HEK293 (cell line): Measurements from ENCODE around the gene ATP5ME.

Experiments
- CTCF ChIA-PET: fragments of 350-600 bp; formaldehyde crosslinking; extraction: SDS; loops from one replicate; lab custom pipeline; 2021; ENCODE audit warnings: antibody characterized with exemption; lab: Yijun Ruan, JAX
- POLR2A ChIA-PET: fragments of 300-600 bp; formaldehyde crosslinking; extraction: SDS; loops from one replicate; lab custom pipeline; 2020; ENCODE audit warnings: antibody characterized with exemption, inconsistent platforms; lab: Yijun Ruan, JAX
- H3K27ac ChIP-seq: fragments of 200-500 bp; sonication (Bioruptor generic); 2 replicates; pipeline ENCODE4 v1.5.1; 2014; ENCODE audit warnings: low read depth, low read length, control low read depth, inconsistent platforms; ENCODE audit errors: extremely low read depth
- H3K36me3 ChIP-seq, 2 experiments: fragments of 200-500 bp in 1 of 2; sonication (Bioruptor generic) in 1 of 2; 1 replicate in 1 of 2; 2 replicates in 1 of 2; pipeline ENCODE4 v1.5.1; 2014 to 2017; ENCODE audit warnings: inconsistent platforms in 2 of 2, low read length in 2 of 2; ENCODE audit not compliant: control insufficient read depth in 2 of 2, insufficient read depth in 1 of 2
- H3K4me1 ChIP-seq: fragments of 200-500 bp; sonication (Bioruptor generic); 2 replicates; pipeline ENCODE4 v1.5.1; 2014; ENCODE audit warnings: mild to moderate bottlenecking, low read length, inconsistent platforms; ENCODE audit not compliant: control insufficient read depth, insufficient read depth
- H3K4me3 ChIP-seq: 2 replicates; pipeline ENCODE4 v1.5.1; 2011; ENCODE audit warnings: low read depth, mild to moderate bottlenecking, control low read depth, low read length, moderate library complexity
- H3K9me3 ChIP-seq: fragments of 200-500 bp; sonication (Bioruptor generic); 2 replicates; pipeline ENCODE4 v1.5.1; 2014; ENCODE audit warnings: low read depth, low read length, inconsistent platforms; ENCODE audit not compliant: control insufficient read depth, insufficient read depth
- BCL11B ChIP-seq: fragments of 450-650 bp; formaldehyde crosslinking; IDR thresholded peaks from 2 replicates; pipeline ENCODE4 v1.5.1; 2016; ENCODE audit warnings: low read depth, missing biosample characterization, missing genetic modification characterization
- GFI1B ChIP-seq: fragments of 450-650 bp; formaldehyde crosslinking; IDR thresholded peaks from 2 replicates; pipeline ENCODE4 v1.5.1; 2016; ENCODE audit warnings: missing biosample characterization, missing genetic modification characterization
- KLF10 ChIP-seq: fragments of 450-650 bp; IDR thresholded peaks from 2 replicates; pipeline ENCODE4 v1.5.1; 2018; ENCODE audit warnings: missing biosample characterization, mild to moderate bottlenecking, missing genetic modification characterization
- RBAK ChIP-seq: fragments of 450-650 bp; formaldehyde crosslinking; IDR thresholded peaks from 2 replicates; pipeline ENCODE4 v1.5.1; 2016; ENCODE audit warnings: missing biosample characterization, missing genetic modification characterization
- REST ChIP-seq: fragments of 450-650 bp; formaldehyde crosslinking; IDR thresholded peaks from 2 replicates; pipeline ENCODE4 v1.5.1; 2016; ENCODE audit warnings: missing biosample characterization, missing genetic modification characterization
- SP3 ChIP-seq: fragments of 450-650 bp; formaldehyde crosslinking; IDR thresholded peaks from 2 replicates; pipeline ENCODE4 v1.5.1; 2016; ENCODE audit warnings: missing biosample characterization, missing genetic modification characterization
- TSHZ1 ChIP-seq: fragments of 450-650 bp; formaldehyde crosslinking; IDR thresholded peaks from 2 replicates; pipeline ENCODE4 v1.5.1; 2016; ENCODE audit warnings: missing biosample characterization, missing genetic modification characterization, borderline replicate concordance
- ZBTB26 ChIP-seq: fragments of 450-650 bp; formaldehyde crosslinking; optimal IDR thresholded peaks from 2 replicates; pipeline ENCODE3; 2016; ENCODE audit warnings: missing biosample characterization, mild to moderate bottlenecking, missing genetic modification characterization
- ZIC2 ChIP-seq: fragments of 450-650 bp; formaldehyde crosslinking; IDR thresholded peaks from 2 replicates; pipeline ENCODE4 v1.5.1; 2016; ENCODE audit warnings: missing biosample characterization, missing genetic modification characterization
- ZNF138 ChIP-seq: fragments of 450-650 bp; formaldehyde crosslinking; IDR thresholded peaks from 2 replicates; pipeline ENCODE4 v1.5.1; 2016; ENCODE audit warnings: missing biosample characterization, missing genetic modification characterization, borderline replicate concordance
- ZNF214 ChIP-seq: fragments of 450-650 bp; formaldehyde crosslinking; IDR thresholded peaks from 2 replicates; pipeline ENCODE4 v1.5.1; 2017; ENCODE audit warnings: missing biosample characterization, mild to moderate bottlenecking, missing genetic modification characterization, borderline replicate concordance
- ZNF350 ChIP-seq: fragments of 450-650 bp; formaldehyde crosslinking; IDR thresholded peaks from 2 replicates; pipeline ENCODE4 v1.5.0; 2017; ENCODE audit warnings: missing biosample characterization, mild to moderate bottlenecking, missing genetic modification characterization
- ZNF354C ChIP-seq: fragments of 450-650 bp; formaldehyde crosslinking; IDR thresholded peaks from 2 replicates; pipeline ENCODE4 v1.5.1; 2016; ENCODE audit warnings: missing biosample characterization, missing genetic modification characterization, low read depth, borderline replicate concordance
- ZNF394 ChIP-seq: fragments of 450-650 bp; formaldehyde crosslinking; IDR thresholded peaks from 2 replicates; pipeline ENCODE4 v1.5.1; 2016; ENCODE audit warnings: missing biosample characterization, missing genetic modification characterization, mild to moderate bottlenecking, moderate library complexity, borderline replicate concordance
- ZNF433 ChIP-seq: fragments of 450-650 bp; formaldehyde crosslinking; IDR thresholded peaks from 2 replicates; pipeline ENCODE4 v1.5.1; 2016; ENCODE audit warnings: missing biosample characterization, missing genetic modification characterization, low read depth
- ZNF521 ChIP-seq: fragments of 450-650 bp; formaldehyde crosslinking; IDR thresholded peaks from 2 replicates; pipeline ENCODE4 v1.5.1; 2017; ENCODE audit warnings: missing biosample characterization, mild to moderate bottlenecking, missing genetic modification characterization
- ZNF529 ChIP-seq: fragments of 450-650 bp; formaldehyde crosslinking; IDR thresholded peaks from 2 replicates; pipeline ENCODE4 v1.5.1; 2017; ENCODE audit warnings: missing genetic modification characterization, missing biosample characterization; ENCODE audit not compliant: insufficient replicate concordance
- ZNF580 ChIP-seq: fragments of 450-650 bp; formaldehyde crosslinking; IDR thresholded peaks from 2 replicates; pipeline ENCODE4 v1.5.1; 2016; ENCODE audit warnings: missing biosample characterization, missing genetic modification characterization
- ZNF629 ChIP-seq: fragments of 450-650 bp; formaldehyde crosslinking; IDR thresholded peaks from 2 replicates; pipeline ENCODE4 v1.5.1; 2017; ENCODE audit warnings: missing biosample characterization, missing genetic modification characterization
- TF ChIP-seq, protein P1 (sequence below): fragments of 450-650 bp; formaldehyde crosslinking; IDR thresholded peaks from 2 replicates; pipeline ENCODE4 v1.5.1; 2016; ENCODE audit warnings: missing biosample characterization, missing genetic modification characterization
- TF ChIP-seq, protein P2 (sequence below): fragments of 450-650 bp; formaldehyde crosslinking; IDR thresholded peaks from 2 replicates; pipeline ENCODE4 v1.5.1; 2016; ENCODE audit warnings: missing biosample characterization, missing genetic modification characterization, low read depth

The ATP5ME gene

GRCh38 chr4:722851-723360 lies 48.8 kb upstream of the ATP5ME start:
- no peaks in the 10 kb centered on the region for H3K9me3 ChIP-seq
- CTCF ChIA-PET, result no interaction called here
- TF ChIP-seq ZNF394 (no peak), SP3 (tag by site-specific recombination) (no peak), KLF10 (no peak), REST (tag by site-specific recombination) (no peak), ZNF433 (tag by site-specific recombination) (no peak), ZNF138 (no peak), ZNF629 (no peak), GFI1B (no peak), RBAK (no peak), BCL11B (tag by site-specific recombination) (no peak), ZIC2 (tag by site-specific recombination) (no peak), ZBTB26 (no peak), ZNF529 (tag by site-specific recombination) (no peak)
- TF ChIP-seq, protein P1, sequence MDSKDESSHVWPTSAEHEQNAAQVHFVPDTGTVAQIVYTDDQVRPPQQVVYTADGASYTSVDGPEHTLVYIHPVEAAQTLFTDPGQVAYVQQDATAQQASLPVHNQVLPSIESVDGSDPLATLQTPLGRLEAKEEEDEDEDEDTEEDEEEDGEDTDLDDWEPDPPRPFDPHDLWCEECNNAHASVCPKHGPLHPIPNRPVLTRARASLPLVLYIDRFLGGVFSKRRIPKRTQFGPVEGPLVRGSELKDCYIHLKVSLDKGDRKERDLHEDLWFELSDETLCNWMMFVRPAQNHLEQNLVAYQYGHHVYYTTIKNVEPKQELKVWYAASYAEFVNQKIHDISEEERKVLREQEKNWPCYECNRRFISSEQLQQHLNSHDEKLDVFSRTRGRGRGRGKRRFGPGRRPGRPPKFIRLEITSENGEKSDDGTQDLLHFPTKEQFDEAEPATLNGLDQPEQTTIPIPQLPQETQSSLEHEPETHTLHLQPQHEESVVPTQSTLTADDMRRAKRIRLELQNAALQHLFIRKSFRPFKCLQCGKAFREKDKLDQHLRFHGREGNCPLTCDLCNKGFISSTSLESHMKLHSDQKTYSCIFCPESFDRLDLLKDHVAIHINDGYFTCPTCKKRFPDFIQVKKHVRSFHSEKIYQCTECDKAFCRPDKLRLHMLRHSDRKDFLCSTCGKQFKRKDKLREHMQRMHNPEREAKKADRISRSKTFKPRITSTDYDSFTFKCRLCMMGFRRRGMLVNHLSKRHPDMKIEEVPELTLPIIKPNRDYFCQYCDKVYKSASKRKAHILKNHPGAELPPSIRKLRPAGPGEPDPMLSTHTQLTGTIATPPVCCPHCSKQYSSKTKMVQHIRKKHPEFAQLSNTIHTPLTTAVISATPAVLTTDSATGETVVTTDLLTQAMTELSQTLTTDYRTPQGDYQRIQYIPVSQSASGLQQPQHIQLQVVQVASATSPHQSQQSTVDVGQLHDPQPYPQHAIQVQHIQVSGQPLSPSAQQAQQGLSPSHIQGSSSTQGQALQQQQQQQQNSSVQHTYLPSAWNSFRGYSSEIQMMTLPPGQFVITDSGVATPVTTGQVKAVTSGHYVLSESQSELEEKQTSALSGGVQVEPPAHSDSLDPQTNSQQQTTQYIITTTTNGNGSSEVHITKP (tag by site-specific recombination), result no peak
- TF ChIP-seq, protein P2, sequence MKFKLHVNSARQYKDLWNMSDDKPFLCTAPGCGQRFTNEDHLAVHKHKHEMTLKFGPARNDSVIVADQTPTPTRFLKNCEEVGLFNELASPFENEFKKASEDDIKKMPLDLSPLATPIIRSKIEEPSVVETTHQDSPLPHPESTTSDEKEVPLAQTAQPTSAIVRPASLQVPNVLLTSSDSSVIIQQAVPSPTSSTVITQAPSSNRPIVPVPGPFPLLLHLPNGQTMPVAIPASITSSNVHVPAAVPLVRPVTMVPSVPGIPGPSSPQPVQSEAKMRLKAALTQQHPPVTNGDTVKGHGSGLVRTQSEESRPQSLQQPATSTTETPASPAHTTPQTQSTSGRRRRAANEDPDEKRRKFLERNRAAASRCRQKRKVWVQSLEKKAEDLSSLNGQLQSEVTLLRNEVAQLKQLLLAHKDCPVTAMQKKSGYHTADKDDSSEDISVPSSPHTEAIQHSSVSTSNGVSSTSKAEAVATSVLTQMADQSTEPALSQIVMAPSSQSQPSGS (tag by site-specific recombination), result no peak
- TF ChIP-seq, all 188 proteins: peak for 0
- 0 out of 2 replicates have a peak, but pooled peaks cover 5% of the 10 kb centered on the region for H3K4me1 ChIP-seq
- H3K4me3 ChIP-seq, result no peak overlapping the region
- H3K27ac ChIP-seq, result no peak overlapping the region
- POLR2A ChIA-PET, result no interaction called here
- peaks cover 0 to 30% of the 10 kb centered on the region in 2 experiments; a peak in 1 of 3 replicates for H3K36me3 ChIP-seq

- H3K4me3 ChIP-seq, result no peak overlapping the region
- ChIA-PET POLR2A (no interaction called here), CTCF (no interaction called here)
- no peaks in the 10 kb centered on the region for H3K9me3 ChIP-seq
- peaks cover 0 to 30% of the 10 kb centered on the region in 2 experiments; a peak in 1 of 3 replicates for H3K36me3 ChIP-seq
- 0 out of 2 replicates have a peak, but pooled peaks cover 5% of the 10 kb centered on the region for H3K4me1 ChIP-seq
- H3K27ac ChIP-seq, result no peak overlapping the region
- no peak for TF ChIP-seq TSHZ1 (tag by site-specific recombination)
- no peak for TF ChIP-seq ZNF350 (tag by site-specific recombination)
- no peak for TF ChIP-seq ZNF580
- no peak for TF ChIP-seq ZNF354C
- TF ChIP-seq ZNF521 (tag by site-specific recombination), result no peak
- TF ChIP-seq ZNF214 (tag by site-specific recombination), result no peak
These were observed 48.2 kb upstream of the ATP5ME start for GRCh38 chr4:722169-722725.
